OCI-LY3 (cell line): ENCODE measurements around the gene LHFPL6.

ENCODE experiments used
- H2AFZ ChIP-seq: fragments of 200-600, 300-600 bp; shearing (Covaris generic); 2 replicates; pipeline ENCODE4 v1.6.0; 2014; ENCODE audit warnings: antibody characterized with exemption, low read depth, low read length
- H3K27ac ChIP-seq: fragments of 200-600, 300-600 bp; sonication (generic); 2 replicates; pipeline ENCODE4 v1.5.1; 2014; ENCODE audit warnings: mild to moderate bottlenecking, low read length, moderate library complexity, mixed read lengths
- H3K27me3 ChIP-seq: fragments of 200-600, 300-600 bp; sonication (generic); 2 replicates; pipeline ENCODE4 v1.6.1; 2014; ENCODE audit warnings: low read depth, low read length, mixed read lengths
- H3K36me3 ChIP-seq: fragments of 200-600, 300-600 bp; sonication (generic); replicated peaks from 2 replicates; pipeline ENCODE3; 2014; ENCODE audit warnings: low read depth, low read length, mixed read lengths
- H3K4me1 ChIP-seq: fragments of 300-600, 200-600 bp; sonication (generic); 2 replicates; pipeline ENCODE4 v1.6.1; 2014; ENCODE audit warnings: low read length, mixed read lengths
- H3K4me2 ChIP-seq: fragments of 200-600, 300-600 bp; sonication (generic); 2 replicates; pipeline ENCODE4 v1.6.1; 2014; ENCODE audit warnings: low read length, mixed read lengths
- H3K4me3 ChIP-seq: fragments of 300-600, 200-600 bp; sonication (generic); 2 replicates; pipeline ENCODE4 v1.5.1; 2014; ENCODE audit warnings: antibody characterized with exemption, mild to moderate bottlenecking, low read length, moderate library complexity
- H3K79me2 ChIP-seq: fragments of 300-600, 200-600 bp; shearing (Covaris generic); 2 replicates; pipeline ENCODE4 v1.6.1; 2014; ENCODE audit warnings: mild to moderate bottlenecking, low read length, mixed read lengths
- H3K9ac ChIP-seq: fragments of 300-600, 200-600 bp; shearing (Covaris generic); 2 replicates; pipeline ENCODE4 v1.6.0; 2014; ENCODE audit warnings: mild to moderate bottlenecking, low read length, moderate library complexity
- H3K9me3 ChIP-seq: fragments of 200-600, 300-600 bp; shearing (Covaris generic); 2 replicates; pipeline ENCODE4 v1.6.1; 2014; ENCODE audit warnings: low read length, mixed read lengths; ENCODE audit not compliant: insufficient read depth
- H4K20me1 ChIP-seq: fragments of 200-600, 300-600 bp; sonication (generic); 2 replicates; pipeline ENCODE4 v1.6.1; 2016; ENCODE audit warnings: low read length, mixed read lengths; ENCODE audit not compliant: insufficient read depth
- CTCF ChIP-seq: fragments of 200-600, 300-600 bp; sonication (generic); IDR thresholded peaks from 2 replicates; pipeline ENCODE4 v1.5.1; 2014; ENCODE audit warnings: antibody characterized with exemption, low read length, low read depth
- EZH2phosphoT487 ChIP-seq: fragments of 200-600 bp; shearing (Covaris generic); IDR thresholded peaks from 2 replicates; pipeline ENCODE4 v1.6.1; 2018; ENCODE audit warnings: antibody characterized with exemption, mixed run types, low read depth

Gene LHFPL6

DNA sequence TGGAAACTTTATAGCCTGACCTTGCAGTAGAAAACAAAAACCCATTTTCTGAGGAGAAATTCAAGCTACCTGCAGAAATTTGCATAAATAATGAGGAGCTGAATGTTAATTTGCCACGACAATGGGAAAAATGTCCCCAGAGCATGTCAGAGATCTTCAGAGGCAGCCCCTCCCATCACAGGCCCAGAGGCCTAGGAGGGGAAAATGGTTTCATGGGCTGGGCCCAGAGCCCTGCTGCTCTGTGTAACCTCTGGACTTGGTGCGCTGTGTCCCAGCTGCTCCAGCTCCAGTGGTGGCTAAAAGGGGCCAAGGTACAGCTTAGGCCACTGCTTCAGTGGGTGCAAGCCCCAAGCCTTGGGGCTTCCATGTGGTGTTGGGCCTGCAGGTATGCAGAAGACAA lies 306.8 kb downstream of the LHFPL6 start:
- no peaks in the 10 kb centered on the region for H3K4me1 ChIP-seq
- H2AFZ ChIP-seq, result no peak overlapping the region
- no peaks in the 10 kb centered on the region for H3K27me3 ChIP-seq
- H3K9me3 ChIP-seq, result peaks cover 30% of the 10 kb centered on the region; the same call in 1 of the 2 replicates
- no peak overlapping the region for H3K4me2 ChIP-seq
- TF ChIP-seq CTCF (no peak), EZH2phosphoT487 (no peak)
- no peaks in the 10 kb centered on the region for H4K20me1 ChIP-seq
- no peak overlapping the region for H3K27ac ChIP-seq
- H3K79me2 ChIP-seq, result no peaks in the 10 kb centered on the region
- no peak overlapping the region for H3K9ac ChIP-seq
- peaks cover 17% of the 10 kb centered on the region for H3K36me3 ChIP-seq
- H3K4me3 ChIP-seq, result no peak overlapping the region
